COLO668 (cell line): Measurements from ENCODE around the gene AGBL5.

Source experiments
- DNase-seq: peaks from one replicate; lab custom pipeline; 2025; ENCODE audit not compliant: unreplicated experiment; lab: John Stamatoyannopoulos, UW

Gene AGBL5, protein sequence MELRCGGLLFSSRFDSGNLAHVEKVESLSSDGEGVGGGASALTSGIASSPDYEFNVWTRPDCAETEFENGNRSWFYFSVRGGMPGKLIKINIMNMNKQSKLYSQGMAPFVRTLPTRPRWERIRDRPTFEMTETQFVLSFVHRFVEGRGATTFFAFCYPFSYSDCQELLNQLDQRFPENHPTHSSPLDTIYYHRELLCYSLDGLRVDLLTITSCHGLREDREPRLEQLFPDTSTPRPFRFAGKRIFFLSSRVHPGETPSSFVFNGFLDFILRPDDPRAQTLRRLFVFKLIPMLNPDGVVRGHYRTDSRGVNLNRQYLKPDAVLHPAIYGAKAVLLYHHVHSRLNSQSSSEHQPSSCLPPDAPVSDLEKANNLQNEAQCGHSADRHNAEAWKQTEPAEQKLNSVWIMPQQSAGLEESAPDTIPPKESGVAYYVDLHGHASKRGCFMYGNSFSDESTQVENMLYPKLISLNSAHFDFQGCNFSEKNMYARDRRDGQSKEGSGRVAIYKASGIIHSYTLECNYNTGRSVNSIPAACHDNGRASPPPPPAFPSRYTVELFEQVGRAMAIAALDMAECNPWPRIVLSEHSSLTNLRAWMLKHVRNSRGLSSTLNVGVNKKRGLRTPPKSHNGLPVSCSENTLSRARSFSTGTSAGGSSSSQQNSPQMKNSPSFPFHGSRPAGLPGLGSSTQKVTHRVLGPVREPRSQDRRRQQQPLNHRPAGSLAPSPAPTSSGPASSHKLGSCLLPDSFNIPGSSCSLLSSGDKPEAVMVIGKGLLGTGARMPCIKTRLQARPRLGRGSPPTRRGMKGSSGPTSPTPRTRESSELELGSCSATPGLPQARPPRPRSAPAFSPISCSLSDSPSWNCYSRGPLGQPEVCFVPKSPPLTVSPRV

DNA sequence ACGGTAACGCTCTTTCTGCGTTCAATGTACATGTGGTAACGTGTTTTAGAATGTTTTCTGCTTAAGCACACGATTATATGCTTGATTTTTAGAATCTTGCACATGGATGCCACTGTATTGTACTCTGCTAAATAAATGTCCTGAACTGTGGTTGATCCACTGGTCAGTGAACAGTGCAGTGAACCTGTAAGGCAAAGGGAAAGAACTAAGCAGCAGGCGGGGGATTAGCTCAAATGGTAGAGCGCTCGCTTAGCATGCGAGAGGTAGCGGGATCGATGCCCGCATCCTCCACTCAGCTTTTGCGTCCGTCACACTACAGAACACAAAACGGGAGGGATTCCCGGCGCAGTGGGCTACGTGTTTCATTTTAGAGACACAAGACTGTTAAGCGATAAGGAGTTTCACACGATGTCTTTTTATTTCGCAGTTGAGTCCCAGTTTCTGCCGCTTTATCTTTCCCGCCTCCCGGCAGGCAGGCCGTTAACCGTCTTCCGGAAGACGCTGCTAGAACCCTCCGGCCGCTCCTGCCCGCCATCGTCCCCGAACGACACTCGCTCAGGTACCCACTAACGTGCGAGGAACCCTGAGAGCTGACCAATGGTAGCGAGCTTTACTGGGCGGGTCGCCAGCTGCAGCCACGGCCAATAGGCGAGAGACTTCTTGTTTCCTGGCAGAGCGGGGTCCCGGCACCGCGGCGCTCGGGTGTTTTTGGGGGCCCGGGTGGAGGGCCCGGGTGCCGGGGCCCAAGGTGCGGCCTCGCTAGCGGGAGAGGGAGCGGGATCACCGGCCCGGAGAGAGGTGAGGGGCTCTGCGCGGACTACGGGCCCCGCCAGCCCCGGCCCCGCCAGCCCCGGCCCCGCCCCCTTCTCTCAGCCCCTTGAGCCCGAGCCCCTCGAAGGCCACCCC, at the start of gene AGBL5:
Gene AGBL5 (plus strand): TSS at position 673 of the 906 bp plus-strand sequence. CDS start 1,291 bp downstream, outside the sequence.
- DNase-seq: peak; percentile 92

DNA sequence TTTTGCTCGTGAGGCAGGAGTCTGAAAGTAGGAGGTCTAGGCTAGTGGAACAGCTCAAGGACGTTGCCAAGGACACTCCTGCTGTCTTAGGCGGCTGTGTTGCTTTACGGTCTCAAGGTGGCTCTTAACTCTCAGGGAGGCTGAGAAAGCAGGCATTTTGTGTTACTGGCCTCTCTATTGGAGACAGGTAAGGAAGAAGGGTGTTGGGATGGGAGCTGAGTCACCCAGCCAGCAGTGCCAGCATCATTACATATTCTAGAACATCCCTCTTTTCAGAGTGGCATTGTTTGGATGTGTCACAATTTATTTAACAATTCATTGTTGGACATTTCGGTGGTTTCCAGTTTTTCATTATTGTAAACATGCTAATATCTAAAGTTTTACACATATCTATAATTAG, 49.5 kb upstream of the AGBL5 start:
- DNase-seq: no peak

DNA sequence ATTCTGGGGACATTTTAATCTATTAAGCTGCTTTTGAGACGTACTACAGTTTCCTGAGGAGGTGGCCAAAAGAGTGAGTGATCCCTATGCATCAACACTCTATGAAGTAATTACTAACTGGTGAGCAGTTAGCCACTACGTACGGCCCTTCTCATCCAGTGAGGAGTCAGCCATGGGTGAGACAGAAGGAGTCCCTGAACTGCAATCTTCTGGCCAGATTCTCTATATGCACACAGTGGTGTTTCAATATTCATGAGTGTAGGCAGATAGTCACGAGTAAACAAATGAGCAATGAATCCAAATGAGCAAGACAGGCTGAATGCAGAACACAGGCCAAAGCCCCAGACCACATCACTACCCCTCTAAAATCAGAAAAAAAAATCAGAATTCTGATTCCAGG, 48.5 kb upstream of the AGBL5 start:
- DNase-seq: no peak

DNA sequence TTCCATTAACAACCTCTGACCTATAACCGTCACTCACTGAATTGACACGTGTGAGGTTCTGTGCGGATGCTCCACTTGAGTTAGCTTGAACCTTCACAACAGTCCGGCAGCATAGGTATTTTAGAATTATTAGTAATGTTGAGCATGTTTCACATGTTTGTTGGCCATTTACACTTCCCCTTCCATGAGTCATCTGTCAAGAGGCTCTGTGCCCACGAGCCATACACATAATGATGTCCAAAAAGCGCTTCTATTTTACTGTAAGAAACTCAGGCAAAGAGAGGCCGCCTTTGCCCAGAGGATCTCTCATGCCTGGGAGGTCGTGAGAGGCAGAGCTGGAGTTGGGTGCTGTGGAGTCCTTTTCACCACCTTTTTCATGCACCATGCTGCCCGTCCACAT, 47.6 kb upstream of the AGBL5 start:
- no peak for DNase-seq

DNA sequence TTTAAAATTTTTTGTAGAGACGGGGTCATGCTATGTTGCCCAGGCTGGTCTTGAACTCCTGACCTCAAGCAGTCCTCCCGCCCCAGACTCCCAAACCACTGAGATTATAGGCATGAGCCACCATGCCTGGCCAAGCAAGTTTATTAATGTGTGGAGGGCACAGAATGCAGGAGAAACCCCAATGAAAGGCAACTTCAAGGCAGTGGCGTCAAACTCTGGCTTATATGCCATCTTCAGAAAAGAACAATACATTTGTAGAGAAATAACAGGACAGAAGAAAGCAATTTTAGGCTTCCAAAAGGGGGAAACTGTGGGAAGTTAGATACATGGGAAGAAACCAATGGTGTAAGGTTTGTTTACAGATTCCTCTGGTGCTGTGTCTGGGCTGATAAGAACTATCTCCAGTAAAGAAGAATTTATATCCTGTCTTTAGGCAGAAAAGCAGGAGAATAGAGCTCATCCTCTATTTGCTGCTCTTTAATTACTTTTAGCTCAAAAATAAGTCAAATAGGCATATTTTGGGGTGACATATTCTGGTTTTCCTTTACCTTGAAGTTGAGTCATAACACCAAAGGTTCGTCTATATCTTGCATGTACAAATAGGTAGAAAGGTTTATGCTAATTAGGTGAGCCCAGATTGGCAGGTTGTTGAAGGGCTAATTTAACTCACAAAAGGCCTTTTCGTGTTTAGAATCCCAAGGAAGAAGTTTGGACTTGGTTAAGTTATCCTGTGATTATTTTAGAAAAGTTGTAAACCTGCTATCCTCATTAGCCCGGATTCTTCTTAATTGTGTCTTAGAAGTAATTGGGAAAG, 44.7 kb upstream of the AGBL5 start:
- DNase-seq: no peak

DNA sequence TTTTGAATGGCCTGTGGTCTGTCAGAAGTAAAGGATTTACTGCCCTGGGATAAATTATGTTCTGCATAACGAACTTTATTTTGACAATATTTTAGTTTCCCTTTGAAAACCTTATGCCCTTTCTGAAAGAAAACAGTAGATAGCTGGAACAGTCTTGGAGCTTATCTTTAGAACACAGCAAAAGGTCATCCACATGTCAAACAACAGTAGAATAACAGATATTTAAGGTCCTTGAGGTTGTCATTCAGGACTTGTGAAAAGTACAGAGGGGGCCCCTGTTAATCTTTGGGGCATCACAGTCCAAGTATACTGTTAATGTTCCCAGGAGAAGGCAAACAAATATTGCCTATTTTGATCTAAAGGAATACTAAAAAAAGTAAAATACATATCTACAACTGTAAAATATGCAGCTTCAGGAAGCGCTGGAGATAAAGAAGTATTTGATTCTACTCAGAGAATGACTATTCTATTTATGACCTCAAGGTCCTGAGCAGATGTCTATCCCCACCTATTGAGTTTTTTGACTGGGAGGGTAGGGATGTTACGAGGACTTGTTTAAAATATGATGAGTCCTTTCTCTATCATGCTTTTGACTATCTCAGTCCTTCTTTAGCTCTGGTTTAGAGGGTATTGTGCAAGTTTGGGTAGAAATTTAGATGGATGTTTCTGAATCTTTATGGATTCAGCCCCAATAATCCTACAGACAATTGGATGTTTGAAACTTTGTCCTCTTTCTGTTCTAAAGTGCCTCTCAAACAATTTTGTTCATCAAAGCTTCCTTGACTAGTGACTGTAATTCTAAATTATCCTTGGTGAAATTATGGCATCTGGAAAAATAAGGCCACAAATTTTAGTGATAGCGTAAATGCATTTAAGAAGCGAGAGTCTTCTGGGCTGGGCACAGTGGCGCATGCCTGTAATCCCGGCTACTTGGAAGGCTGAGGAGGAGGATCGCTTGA, 43.8 kb upstream of the AGBL5 start:
- no peak for DNase-seq

DNA sequence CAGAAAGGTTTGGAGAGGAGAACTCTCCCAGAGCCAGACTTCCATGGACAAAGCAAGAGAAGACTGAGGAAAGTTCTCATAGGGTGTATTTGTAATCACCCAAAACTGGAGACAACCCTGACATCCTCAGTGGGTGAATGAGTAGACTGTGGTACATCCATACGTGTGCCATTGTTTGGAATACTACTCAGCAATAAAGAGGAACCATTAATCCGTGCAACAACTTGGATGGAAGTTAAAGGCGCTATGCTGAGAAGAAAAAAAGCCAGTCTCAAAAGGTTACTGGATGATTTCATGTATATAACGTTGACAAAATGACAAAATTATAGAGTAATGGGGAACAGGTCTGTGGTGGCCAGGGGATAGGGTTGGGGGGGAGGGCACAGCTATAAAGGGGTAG, 42.8 kb upstream of the AGBL5 start:
- no peak for DNase-seq

DNA sequence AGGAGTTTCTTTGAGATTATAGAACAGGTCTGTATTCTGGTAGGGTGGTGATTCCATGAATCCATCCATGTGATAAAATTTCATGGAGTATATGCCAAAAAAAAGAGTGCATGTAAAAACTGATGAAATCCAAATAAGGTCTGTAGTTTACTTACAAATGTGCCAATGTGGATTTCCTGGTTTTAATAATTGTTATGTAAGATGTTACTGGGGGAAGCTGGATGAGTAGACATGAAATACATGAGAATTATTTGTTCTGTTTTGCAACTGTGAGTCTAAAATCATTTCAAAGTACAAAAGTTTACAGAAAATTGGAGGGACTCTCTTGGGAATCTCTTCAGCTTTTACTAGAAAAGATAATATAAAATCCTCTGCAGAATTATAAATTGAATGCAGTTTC, 42.4 kb upstream of the AGBL5 start:
- DNase-seq: no peak

DNA sequence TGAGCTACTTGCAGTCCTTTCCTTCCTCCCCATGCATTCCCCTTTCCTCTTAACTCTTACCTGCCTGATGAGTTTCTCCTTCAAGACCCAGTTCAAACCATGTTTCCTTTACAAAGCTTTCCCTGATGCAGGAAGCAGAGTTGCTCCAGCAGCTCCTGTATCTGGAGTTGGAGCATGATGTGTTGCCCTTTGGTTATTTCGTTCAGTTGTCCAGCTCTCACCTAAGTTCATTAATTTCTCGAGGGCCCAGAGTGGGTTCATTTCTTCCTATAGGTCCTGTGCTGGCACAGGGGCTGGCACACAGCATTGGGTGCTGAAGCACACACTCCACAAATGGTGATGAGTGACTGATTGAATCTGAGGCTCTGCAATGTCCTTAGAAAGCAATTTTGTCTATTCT, 41.8 kb upstream of the AGBL5 start:
- no peak for DNase-seq

DNA sequence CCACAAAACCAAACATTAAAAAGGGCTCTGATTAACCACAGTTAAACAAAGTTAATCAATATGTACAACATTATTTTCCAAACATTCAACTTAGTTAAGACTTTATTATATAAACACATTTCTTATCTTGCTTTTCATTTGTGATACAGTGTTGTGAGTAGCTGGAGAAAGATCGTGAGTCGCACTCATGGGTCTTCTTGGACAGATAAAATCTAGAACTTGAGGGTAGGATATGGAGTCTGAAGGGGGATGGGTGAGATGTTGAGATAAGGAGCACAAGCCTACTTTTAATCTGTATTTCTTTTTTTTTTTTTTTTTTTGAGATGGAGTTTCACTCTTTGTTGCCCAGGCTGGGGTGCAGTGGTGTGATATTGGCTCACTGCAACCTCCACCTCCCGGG, 41.3 kb upstream of the AGBL5 start:
- no peak for DNase-seq

DNA sequence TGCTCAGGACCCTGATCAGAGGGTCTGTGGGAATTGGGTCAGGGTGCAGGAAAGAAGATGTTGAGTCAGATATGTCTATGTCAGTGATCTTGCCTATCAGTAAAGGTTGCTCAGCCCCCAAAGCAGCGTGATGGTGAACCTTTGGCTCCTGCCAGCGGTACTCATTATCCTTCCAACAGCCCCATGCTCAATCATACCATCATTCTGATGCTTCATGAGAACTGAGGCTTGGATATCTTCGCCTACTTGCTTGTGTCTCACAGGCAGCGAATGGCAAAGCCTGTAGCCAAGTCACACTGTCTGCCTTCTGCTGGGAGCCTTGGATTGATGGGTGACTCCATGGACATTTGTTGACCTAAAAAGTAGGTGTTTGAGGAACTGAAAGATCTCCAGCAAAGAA, 37.7 kb upstream of the AGBL5 start:
- DNase-seq: no peak

DNA sequence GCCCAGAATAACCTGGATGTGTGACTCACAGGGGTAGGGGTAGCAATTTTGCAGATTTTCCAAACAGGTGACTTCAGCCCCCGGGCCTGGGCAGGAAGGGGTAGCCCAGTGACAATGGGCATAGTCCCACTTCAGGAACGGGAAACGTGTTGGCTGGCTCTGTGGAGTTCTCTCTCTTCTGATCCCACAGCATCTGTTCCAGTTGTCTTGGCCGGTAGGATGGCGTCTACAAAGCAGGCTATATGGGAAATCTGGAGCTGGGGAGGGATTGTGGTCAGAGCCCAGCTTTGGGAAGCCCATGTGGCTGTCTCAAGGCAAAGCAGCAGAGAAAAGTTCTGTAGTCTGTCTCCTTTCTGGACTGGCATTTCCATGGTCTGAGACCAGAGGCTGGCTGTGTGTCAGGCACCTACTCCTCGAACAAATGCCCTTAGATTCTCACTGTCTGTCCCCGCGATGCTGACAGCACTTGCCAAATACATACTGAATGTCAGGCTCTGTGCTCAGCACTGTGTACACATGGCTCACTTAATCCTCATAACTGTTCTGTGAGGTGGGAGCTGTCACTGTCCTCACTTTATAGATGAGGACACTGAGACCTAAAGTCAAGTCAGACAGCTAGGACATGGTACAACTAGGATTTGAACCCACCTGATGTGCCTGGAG, 36.6 kb upstream of the AGBL5 start:
- no peak for DNase-seq

DNA sequence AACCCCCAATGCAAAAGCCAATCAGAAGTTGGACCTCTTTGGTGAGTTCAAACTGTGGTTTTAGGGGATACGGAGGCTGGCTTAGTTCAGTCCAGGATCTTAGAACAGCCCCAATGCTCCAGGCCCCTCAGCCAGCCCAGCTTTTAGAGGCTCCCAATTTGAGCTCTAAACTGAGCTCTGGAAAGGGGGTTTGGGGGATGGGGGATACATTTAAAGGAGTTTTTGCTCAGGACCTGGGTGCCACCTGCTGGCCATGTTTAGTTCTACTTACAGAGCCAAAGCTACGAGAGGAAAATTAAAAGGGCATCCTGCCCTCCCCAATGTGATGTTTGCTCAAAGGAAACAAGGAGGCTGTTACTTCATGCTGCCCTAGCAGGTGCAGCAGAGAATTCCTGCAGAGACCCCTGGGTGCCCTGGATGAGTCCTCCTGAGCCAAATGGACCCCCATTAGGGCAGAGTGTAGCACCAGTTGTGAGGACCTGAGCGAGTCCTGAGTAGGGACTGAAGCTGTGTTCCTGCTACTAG, 34.6 kb upstream of the AGBL5 start:
- peak; percentile 58 for DNase-seq

DNA sequence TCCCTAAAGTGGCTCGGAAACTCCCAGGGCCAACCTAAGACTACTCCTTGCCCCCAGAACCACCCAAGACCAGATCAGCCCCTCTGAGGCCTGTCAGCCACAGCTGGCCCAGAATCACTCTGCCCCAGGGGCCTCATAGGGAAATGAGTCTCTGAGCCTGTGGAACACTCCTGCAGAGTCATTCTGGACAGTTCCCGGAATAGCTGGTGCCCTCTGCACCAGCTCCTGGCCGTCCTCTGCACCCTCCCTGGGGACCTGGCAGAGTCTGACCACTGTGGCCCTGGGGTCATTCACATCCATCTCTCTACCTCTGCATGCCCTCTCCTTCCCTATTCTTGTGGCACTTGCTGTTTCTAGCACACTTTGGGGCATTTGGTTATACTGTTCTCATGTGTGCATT, 33.3 kb upstream of the AGBL5 start:
- DNase-seq: no peak

DNA sequence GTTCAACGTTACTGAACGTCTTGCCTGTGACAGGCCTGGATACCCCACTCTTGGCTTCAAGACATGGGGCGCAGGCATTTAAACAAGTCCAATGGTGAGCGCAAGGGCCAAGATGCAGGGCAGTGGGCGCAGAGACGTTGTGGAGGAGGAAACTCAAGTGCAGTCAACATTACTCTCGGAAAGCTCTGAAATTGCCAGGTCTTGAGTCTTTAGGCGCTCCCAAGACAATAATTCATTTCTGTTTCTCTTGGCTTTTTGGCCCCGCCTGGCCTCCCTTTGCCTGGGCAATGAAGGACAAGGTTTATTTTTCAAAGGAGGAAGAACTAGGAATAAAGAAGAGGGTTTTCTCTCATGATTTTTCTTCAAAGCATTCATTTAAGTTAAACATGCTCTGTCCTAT, 32.0 kb upstream of the AGBL5 start:
- DNase-seq: no peak

DNA sequence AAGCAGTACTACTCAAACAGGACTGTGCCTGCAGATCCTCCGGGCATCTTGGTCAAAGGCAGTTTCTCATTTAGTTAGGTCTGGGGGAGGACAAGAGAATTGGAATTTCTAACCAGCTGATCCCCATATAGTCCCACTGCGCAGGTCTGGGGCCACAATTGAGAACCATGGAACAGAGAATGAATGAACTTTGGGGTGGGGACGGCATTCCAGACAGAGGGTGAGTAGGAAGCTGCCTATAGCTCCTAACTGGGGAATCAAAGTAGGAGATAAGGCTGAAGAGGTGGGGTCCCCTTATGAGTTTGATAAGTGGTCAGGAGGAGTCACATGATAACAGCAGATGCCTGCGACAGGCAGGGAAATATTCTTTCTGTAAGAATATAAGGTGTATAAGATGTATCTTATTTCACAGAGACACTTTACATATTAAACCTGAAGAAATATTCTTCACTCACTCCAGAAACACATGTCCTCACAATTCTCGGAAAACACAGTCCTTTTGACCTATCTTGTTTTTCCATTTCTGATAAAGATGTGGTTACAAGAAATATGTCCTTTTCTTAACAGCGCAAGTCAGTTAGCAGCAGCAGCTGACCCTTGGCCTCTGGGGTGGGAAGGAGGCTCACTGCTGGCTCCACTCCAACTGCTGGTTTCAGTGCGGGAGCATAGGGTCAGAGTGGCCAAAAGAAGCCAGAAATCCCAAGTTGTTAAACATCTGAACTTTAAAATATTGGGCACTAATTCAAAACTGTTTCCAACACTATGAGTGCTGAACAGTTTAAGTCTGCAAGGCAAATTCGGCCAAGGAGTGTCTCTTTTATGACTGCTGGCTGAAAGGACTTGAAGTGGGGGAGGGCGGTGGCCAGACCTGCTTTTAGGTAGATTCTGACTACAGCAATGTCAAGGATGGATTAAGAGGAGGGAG, 31.3 kb upstream of the AGBL5 start:
- no peak for DNase-seq

DNA sequence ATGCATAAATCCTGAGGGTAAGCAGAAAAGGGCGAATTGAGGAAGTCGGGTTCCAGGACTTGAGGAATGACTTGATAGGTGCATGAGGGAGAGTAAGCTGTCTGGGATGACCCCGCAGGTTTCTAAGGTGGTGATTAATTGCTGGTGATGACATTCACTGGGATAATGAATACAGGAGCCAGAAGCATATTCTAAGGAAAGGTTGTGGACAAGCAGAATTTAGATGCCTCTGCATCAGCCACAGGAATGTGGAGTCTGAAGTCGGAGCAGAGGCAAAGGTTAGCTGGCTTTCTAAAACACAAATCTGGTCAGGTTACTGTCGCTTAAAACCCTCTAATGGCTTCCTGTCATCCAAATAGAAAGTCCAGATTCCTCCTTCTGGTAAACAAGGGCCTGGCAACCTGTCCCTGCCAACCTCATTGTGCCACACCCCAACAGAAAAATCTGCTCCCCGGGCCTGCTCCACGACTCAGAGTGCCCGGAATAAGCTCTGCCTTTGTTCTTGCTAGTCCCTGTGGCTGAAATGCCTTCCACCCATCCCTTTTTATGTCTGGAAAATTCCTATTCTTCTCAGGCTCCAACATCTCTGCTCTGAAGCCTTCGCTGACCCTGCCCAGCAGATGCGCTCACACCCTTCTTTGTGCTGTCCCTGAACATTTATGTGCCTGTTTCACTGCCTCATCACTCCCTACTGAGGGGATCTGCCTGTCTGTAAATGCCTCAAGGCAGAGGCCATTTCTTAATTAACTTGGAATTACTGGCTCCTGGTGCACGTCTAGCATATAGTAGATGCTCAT, 30.0 kb upstream of the AGBL5 start:
- no peak for DNase-seq
